A549 (cell line): Measurements from ENCODE around the gene CEACAM4.

Source experiments
- FOSB ChIP-seq: fragments of 250-450 bp; sonication (Bioruptor Pico); IDR thresholded peaks from 2 replicates; pipeline ENCODE4 v1.5.0; 2020; ENCODE audit warnings: mild to moderate bottlenecking, moderate library complexity
- TF ChIP-seq, protein P1 (sequence below): IDR thresholded peaks from 2 replicates; pipeline ENCODE4 v1.6.1; 2012
- TF ChIP-seq, protein P2 (sequence below): fragments of >200 bp; sonication (Bioruptor Twin); formaldehyde crosslinking; IDR thresholded peaks from 3 replicates; pipeline ENCODE4 v1.5.1; 2016
- TF ChIP-seq, protein P3 (sequence below): fragments of 450-650 bp; IDR thresholded peaks from 2 replicates; pipeline ENCODE4 v1.6.1; 2014; ENCODE audit warnings: antibody characterized with exemption

DNA sequence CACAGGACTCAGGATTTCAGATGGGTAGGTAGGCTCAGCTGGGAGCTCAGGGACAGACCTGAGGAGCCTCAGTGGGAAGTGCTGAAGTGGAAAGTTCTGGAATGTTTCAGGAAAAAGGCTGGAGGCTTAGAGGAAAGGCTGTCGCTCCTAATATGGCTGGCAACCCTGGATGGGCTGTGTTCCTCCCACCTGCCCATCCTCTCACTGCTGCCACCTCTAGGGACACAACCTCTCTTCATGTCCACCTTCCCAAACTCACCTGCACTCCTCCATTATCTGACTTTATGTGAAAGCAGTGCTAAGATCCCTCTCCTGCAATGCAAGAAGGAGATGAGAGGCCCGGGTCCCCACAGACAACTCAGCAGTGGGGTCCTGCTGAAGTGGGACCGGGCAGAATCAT is 56.7 kb downstream of the CEACAM4 start:
- TF ChIP-seq, protein P1, sequence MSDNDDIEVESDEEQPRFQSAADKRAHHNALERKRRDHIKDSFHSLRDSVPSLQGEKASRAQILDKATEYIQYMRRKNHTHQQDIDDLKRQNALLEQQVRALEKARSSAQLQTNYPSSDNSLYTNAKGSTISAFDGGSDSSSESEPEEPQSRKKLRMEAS, result no peak
- TF ChIP-seq, protein P2, sequence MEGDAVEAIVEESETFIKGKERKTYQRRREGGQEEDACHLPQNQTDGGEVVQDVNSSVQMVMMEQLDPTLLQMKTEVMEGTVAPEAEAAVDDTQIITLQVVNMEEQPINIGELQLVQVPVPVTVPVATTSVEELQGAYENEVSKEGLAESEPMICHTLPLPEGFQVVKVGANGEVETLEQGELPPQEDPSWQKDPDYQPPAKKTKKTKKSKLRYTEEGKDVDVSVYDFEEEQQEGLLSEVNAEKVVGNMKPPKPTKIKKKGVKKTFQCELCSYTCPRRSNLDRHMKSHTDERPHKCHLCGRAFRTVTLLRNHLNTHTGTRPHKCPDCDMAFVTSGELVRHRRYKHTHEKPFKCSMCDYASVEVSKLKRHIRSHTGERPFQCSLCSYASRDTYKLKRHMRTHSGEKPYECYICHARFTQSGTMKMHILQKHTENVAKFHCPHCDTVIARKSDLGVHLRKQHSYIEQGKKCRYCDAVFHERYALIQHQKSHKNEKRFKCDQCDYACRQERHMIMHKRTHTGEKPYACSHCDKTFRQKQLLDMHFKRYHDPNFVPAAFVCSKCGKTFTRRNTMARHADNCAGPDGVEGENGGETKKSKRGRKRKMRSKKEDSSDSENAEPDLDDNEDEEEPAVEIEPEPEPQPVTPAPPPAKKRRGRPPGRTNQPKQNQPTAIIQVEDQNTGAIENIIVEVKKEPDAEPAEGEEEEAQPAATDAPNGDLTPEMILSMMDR, result no peak
- TF ChIP-seq, protein P3, sequence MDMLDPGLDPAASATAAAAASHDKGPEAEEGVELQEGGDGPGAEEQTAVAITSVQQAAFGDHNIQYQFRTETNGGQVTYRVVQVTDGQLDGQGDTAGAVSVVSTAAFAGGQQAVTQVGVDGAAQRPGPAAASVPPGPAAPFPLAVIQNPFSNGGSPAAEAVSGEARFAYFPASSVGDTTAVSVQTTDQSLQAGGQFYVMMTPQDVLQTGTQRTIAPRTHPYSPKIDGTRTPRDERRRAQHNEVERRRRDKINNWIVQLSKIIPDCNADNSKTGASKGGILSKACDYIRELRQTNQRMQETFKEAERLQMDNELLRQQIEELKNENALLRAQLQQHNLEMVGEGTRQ, result no peak
- no peak for TF ChIP-seq FOSB
